Measurements from ENCODE around the gene TRPV3.

- no peak for TF ChIP-seq ZNF740 (CRISPR knock-in tag; IDR thresholded peaks at IDR 0.05)
- TF ChIP-seq ZMAT3 (CRISPR knock-in tag; conservative IDR thresholded peaks at IDR 0.05) = no peak
- no peak for TF ChIP-seq ELK4 (CRISPR knock-in tag; IDR thresholded peaks at IDR 0.05; ENCODE audit: borderline replicate concordance)
- TF ChIP-seq PRPF4 (IDR thresholded peaks at IDR 0.05; ENCODE audit: low read depth, low read length, poor library complexity, severe bottlenecking) = no peak
- TF ChIP-seq SNRNP70 (IDR thresholded peaks at IDR 0.05; ENCODE audit: low read depth, low read length) = no peak
- no peak for TF ChIP-seq AKAP8 (CRISPR knock-in tag; IDR thresholded peaks at IDR 0.05)
- no peak for TF ChIP-seq CBFB (CRISPR knock-in tag; IDR thresholded peaks at IDR 0.05)
- TF ChIP-seq POLR2A (IDR thresholded peaks at IDR 0.05; ENCODE audit: insufficient read depth in 1 of 2, low read depth in 2 of 2, low read length in 2 of 2) = no peak
- no peak for TF ChIP-seq ZNF644 (CRISPR knock-in tag; IDR thresholded peaks at IDR 0.05; ENCODE audit: low read depth)
These were observed 85.5 kb downstream of the TRPV3 start for GRCh38 chr17:3472137-3472536.
